ENCODE results near the gene PRM3.

The PRM3 gene

GRCh38 chr16:11258553-11259492 lies 14.6 kb downstream of the PRM3 start:
- no peak for DNase-seq (ENCODE audit: low spot score)

GRCh38 chr16:11257131-11257938 lies 16.1 kb downstream of the PRM3 start:
- DNase-seq (ENCODE audit: low spot score): peak; percentile 57

- DNase-seq (ENCODE audit: low spot score): no peak
Observed at GRCh38 chr16:11256661-11257130, 16.7 kb downstream of the PRM3 start.

- DNase-seq (ENCODE audit: low spot score): peak; percentile 88
Observed at GRCh38 chr16:11255737-11256660, 17.4 kb downstream of the PRM3 start, which contains the start of gene SOCS1. Gene SOCS1, minus strand, starts transcription at chr16:11256204. Its CDS starts 726 bp downstream, at chr16:11255478.

GRCh38 chr16:11254913-11255736 lies 18.3 kb downstream of the PRM3 start:
- DNase-seq (ENCODE audit: low spot score): peak; percentile 23

DNA sequence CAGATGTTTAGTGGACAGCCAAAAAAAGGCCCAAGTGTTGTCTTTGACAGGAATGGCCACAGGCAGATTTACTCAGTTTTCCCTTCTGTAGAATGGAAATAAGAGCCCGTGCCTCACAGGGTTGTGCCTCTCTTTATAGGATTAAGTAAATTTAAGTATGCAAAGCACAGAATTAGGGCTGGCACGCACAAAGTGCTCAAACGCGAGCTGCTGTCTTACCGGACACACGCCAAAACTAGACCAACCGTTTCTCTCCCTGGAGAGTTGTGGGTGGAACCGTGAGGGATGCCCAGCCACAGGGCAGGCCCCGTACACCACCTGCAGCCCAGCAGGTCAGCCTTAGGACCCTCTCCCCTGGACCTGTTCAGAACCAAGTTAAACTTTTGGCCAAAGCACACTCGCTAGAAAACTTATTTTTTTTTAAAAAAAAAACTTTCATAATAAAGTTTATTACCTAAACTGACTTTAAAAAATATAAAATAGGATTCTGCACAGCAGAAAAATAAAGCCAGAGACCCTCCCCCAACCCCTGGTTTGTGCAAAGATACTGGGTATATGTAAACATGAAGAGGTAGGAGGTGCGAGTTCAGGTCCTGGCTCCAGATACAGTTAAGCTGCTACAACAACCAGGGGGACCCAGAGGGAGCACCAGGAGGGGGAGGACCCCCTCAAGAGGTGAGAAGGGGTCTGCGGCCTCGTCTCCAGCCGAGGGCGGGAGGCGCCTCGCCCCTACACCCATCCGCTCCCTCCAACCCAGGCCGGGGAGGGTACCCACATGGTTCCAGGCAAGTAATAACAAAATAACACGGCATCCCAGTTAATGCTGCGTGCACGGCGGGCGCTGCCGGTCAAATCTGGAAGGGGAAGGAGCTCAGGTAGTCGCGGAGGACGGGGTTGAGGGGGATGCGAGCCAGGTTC lies 19.2 kb downstream of the PRM3 start:
- peak; percentile 29 for DNase-seq (ENCODE audit: low spot score)

- no peak for DNase-seq (ENCODE audit: low spot score)
Observed at GRCh38 chr16:11253009-11253994, 20.1 kb downstream of the PRM3 start.

- DNase-seq (ENCODE audit: low spot score): no peak
Observed at GRCh38 chr16:11252482-11252931, 20.9 kb downstream of the PRM3 start.

- DNase-seq (ENCODE audit: low spot score): no peak
Observed at GRCh38 chr16:11251525-11252481, 21.6 kb downstream of the PRM3 start.

- no peak for DNase-seq (ENCODE audit: low spot score)
Observed at GRCh38 chr16:11250786-11251524, 22.5 kb downstream of the PRM3 start.

- no peak for DNase-seq (ENCODE audit: low spot score)
Observed at GRCh38 chr16:11250091-11250785, 23.2 kb downstream of the PRM3 start.

GRCh38 chr16:11249233-11250061 lies 24.0 kb downstream of the PRM3 start:
- DNase-seq (ENCODE audit: low spot score): no peak

DNA sequence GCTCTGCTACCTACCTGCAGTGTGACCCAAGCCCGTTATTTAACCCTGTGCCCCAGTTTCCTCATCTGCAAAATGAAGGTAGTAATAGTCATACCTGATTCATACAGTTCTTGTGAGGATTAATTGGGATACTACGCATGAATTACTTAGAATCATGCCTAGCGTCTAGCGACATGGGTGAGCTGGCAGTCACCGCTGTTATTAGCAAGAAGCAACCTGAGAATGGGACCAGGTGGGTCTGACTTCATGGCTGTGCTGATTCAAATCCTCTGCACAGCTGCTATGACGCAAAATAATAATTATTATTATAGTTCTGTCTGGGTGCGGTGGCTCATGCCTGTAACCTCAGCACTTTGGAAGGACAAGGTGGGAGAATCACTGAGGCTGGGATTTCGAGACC lies 25.3 kb downstream of the PRM3 start:
- no peak for DNase-seq (ENCODE audit: low spot score)

GRCh38 chr16:11245988-11246387 lies 27.4 kb downstream of the PRM3 start:
- no peak for DNase-seq (ENCODE audit: low spot score)

GRCh38 chr16:11245222-11245737 lies 28.1 kb downstream of the PRM3 start:
- no peak for DNase-seq (ENCODE audit: low spot score)

Data from hematopoietic multipotent progenitor cell treated with erythropoietin and hydrocortisone succinate and interleukin-3 and kit ligand, for 17 days (in vitro differentiated cells).